PC-9 (cell line): ENCODE measurements around the gene PTPN20.
"Not testable (repeated sequence)": the region's sequence is repeated elsewhere in the genome, so short reads cannot be mapped to it uniquely, and the experiment has no call there.

ENCODE experiments used
- CTCF ChIP-seq: fragments of 200-600 bp; sonication (generic); conservative IDR thresholded peaks from 2 replicates; pipeline ENCODE4 v1.6.1; 2017; ENCODE audit warnings: mixed run types, antibody characterized with exemption, mild to moderate bottlenecking, moderate library complexity
- EZH2 ChIP-seq: fragments of 200-600 bp; sonication (generic); IDR thresholded peaks from 2 replicates; pipeline ENCODE4 v1.8.0; 2017; ENCODE audit warnings: antibody characterized with exemption, low read depth

GRCh38 chr10:46869716-46870115 is 41.5 kb upstream of the PTPN20 start:
- not testable (repeated sequence) for TF ChIP-seq CTCF, EZH2
